ENCODE results near the gene SLC25A40. TPM values are rescaled to one million over a fixed set of nuclear protein-coding genes. Genes with fewer than 3 reads are reported as not detected.

The SLC25A40 gene
- total and polyA plus RNA-seq, 2 of the 13 experiments (the other 11 are each of a cell fraction or from before 2014, with no cell fraction given): 12.9 to 13.6 TPM

- ChIA-PET POLR2A (interaction anchor here (1.0 kb wide), 1 partner anchor 307 kb away, joined by 3 read pairs; no protein-coding TSS in a partner anchor), CTCF (ENCODE audit: low intra/inter-chr PET ratio, low total read pairs) (no interaction called here)
- in situ Hi-C loops (cut with HindIII; ENCODE audit: extremely low pct_ligation_motif_present, low pct_unique_long_range_greater_than_20kb) (loop anchor here (10.0 kb wide), 1 partner anchor 532 kb away; the partner anchor contains the start of gene CROT), intact Hi-C loops (cut with micrococcal nuclease; ENCODE audit: unreplicated experiment) (loop anchor here (5.0 to 10.0 kb wide), 3 partner anchors 250 to 562 kb away; partner anchors contain the start of genes CROT and RUNDC3B)
- H3K79me2 ChIP-seq (ENCODE audit: insufficient read depth, low read length): peaks cover 78% of the 10 kb centered on the region
- DNase-seq (ENCODE audit: low spot score) (peak; percentile 41), ATAC-seq (peak; percentile 68), FAIRE-seq (no peak)
- no peaks in the 10 kb centered on the region; a peak in 1 of 5 replicates for H3K27me3 ChIP-seq (ENCODE audit: control insufficient read depth in 1 of 2, insufficient read depth in 2 of 2, low read length in 2 of 2)
- H3K27ac ChIP-seq (ENCODE audit: extremely low read length, insufficient read depth, low read length): peak overlapping the region; percentile 97
- H3K4me1 ChIP-seq (ENCODE audit: insufficient read depth, low read length): peaks cover 59% of the 10 kb centered on the region
- BruUV-seq (replicated peaks): TSS peak; percentile 65
- peak overlapping the region; percentile 89 for H3K9ac ChIP-seq (ENCODE audit: insufficient read depth, low read depth, low read length)
- peaks cover 2 to 11% of the 10 kb centered on the region in 2 experiments; a peak in 3 of 5 replicates for H3K36me3 ChIP-seq (replicated peaks in 1 of 2; ENCODE audit: control insufficient read depth in 1 of 2, insufficient read depth in 2 of 2, low read length in 2 of 2)
- H3K9me3 ChIP-seq (ENCODE audit: low read length): no peaks in the 10 kb centered on the region
- 1% methylated on average over 27 of the region's 27 CpGs for WGBS (ENCODE audit: low lambda C conversion rate)
- peak overlapping the region; percentile 84 for H3K4me2 ChIP-seq (ENCODE audit: low read depth, low read length)
- H3K4me3 ChIP-seq (replicated peaks in 1 of 3; ENCODE audit: insufficient read depth in 1 of 3, low read depth in 2 of 3, low read length in 3 of 3): peak overlapping the region; percentile 86 to 92 (median 92)
- no peaks in the 10 kb centered on the region for H4K20me1 ChIP-seq (ENCODE audit: insufficient read depth, low read length)
- H2AFZ ChIP-seq (ENCODE audit: low read length): peak overlapping the region; percentile 66
- TF ChIP-seq GABPB1 (CRISPR knock-in tag; IDR thresholded peaks at IDR 0.05) (peak; percentile 51), SNAPC2 (CRISPR knock-in tag; IDR thresholded peaks at IDR 0.05) (no peak), ZNF883 (CRISPR knock-in tag; IDR thresholded peaks at IDR 0.05; ENCODE audit: not compliant biosample characterization) (no peak), ZNF879 (CRISPR knock-in tag; IDR thresholded peaks at IDR 0.05) (no peak), ERF (CRISPR knock-in tag; IDR thresholded peaks at IDR 0.05) (no peak), ZNF256 (CRISPR knock-in tag; conservative IDR thresholded peaks at IDR 0.05) (0 out of 2 replicates have a peak, but pooled peaks have one; percentile 20), ZNF609 (CRISPR knock-in tag; IDR thresholded peaks at IDR 0.05; ENCODE audit: borderline replicate concordance) (no peak), GABPA (IDR thresholded peaks at IDR 0.05; ENCODE audit: low read depth, low read length) (no peak), GABPA (CRISPR knock-in tag; IDR thresholded peaks at IDR 0.05; ENCODE audit: low read depth) (0 out of 2 replicates have a peak, but pooled peaks have one; percentile 28), FOXP4 (CRISPR knock-in tag; IDR thresholded peaks at IDR 0.05) (no peak), ZSCAN12 (CRISPR knock-in tag; IDR thresholded peaks at IDR 0.05) (0 out of 2 replicates have a peak, but pooled peaks have one; percentile 52), HNRNPLL (IDR thresholded peaks at IDR 0.05; ENCODE audit: low read depth, low read length, poor library complexity, severe bottlenecking) (no peak)
- TF ChIP-seq, protein P1, sequence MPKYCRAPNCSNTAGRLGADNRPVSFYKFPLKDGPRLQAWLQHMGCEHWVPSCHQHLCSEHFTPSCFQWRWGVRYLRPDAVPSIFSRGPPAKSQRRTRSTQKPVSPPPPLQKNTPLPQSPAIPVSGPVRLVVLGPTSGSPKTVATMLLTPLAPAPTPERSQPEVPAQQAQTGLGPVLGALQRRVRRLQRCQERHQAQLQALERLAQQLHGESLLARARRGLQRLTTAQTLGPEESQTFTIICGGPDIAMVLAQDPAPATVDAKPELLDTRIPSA (CRISPR knock-in tag; IDR thresholded peaks at IDR 0.05; ENCODE audit: borderline replicate concordance): no peak
- TF ChIP-seq, protein P2, sequence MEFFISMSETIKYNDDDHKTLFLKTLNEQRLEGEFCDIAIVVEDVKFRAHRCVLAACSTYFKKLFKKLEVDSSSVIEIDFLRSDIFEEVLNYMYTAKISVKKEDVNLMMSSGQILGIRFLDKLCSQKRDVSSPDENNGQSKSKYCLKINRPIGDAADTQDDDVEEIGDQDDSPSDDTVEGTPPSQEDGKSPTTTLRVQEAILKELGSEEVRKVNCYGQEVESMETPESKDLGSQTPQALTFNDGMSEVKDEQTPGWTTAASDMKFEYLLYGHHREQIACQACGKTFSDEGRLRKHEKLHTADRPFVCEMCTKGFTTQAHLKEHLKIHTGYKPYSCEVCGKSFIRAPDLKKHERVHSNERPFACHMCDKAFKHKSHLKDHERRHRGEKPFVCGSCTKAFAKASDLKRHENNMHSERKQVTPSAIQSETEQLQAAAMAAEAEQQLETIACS (CRISPR knock-in tag; IDR thresholded peaks at IDR 0.05): no peak
- TF ChIP-seq, protein P3, sequence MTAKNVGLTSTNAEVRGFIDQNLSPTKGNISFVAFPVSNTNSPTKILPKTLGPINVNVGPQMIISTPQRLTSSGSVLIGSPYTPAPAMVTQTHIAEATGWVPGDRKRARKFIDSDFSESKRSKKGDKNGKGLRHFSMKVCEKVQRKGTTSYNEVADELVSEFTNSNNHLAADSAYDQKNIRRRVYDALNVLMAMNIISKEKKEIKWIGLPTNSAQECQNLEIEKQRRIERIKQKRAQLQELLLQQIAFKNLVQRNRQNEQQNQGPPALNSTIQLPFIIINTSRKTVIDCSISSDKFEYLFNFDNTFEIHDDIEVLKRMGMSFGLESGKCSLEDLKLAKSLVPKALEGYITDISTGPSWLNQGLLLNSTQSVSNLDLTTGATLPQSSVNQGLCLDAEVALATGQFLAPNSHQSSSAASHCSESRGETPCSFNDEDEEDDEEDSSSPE (CRISPR knock-in tag; IDR thresholded peaks at IDR 0.05): no peak; the same call in 1 of the 2 replicates
Observed at GRCh38 chr7:87876869-87877234, 692 bp upstream of the SLC25A40 start.

Measured in HepG2 (cell line).